ENCODE measurements around the gene TREX2.

Gene TREX2

GRCh38 chrX:153475751-153476281, 30.0 kb upstream of the TREX2 start:
- no peak for DNase-seq (ENCODE audit: low read depth)

- DNase-seq (ENCODE audit: low read depth), result no peak
Observed at GRCh38 chrX:153475271-153475670, 29.4 kb upstream of the TREX2 start.

GRCh38 chrX:153474718-153475117, 28.9 kb upstream of the TREX2 start:
- DNase-seq (ENCODE audit: low read depth), result peak; percentile 43

GRCh38 chrX:153474266-153474665, 28.4 kb upstream of the TREX2 start:
- DNase-seq (ENCODE audit: low read depth), result no peak

GRCh38 chrX:153473126-153473525, 27.3 kb upstream of the TREX2 start:
- DNase-seq (ENCODE audit: low read depth), result no peak

GRCh38 chrX:153471663-153472280, 25.9 kb upstream of the TREX2 start:
- no peak for DNase-seq (ENCODE audit: low read depth)

- DNase-seq (ENCODE audit: low read depth), result peak; percentile 77
Observed at GRCh38 chrX:153470411-153471363, 24.8 kb upstream of the TREX2 start, which contains the start of gene HAUS7. HAUS7 (minus strand) TSS chrX:153470576; CDS start chrX:153470557, 19 bp downstream.

- no peak for DNase-seq (ENCODE audit: low read depth)
Observed at GRCh38 chrX:153469811-153470410, 24.1 kb upstream of the TREX2 start.

GRCh38 chrX:153468008-153468580, 22.2 kb upstream of the TREX2 start:
- no peak for DNase-seq (ENCODE audit: low read depth)

- no peak for DNase-seq (ENCODE audit: low read depth)
Observed at GRCh38 chrX:153465691-153466380, 20.0 kb upstream of the TREX2 start.

GRCh38 chrX:153464116-153464515, 18.3 kb upstream of the TREX2 start:
- DNase-seq (ENCODE audit: low read depth), result no peak

- no peak for DNase-seq (ENCODE audit: low read depth)
Observed at GRCh38 chrX:153463556-153463955, 17.7 kb upstream of the TREX2 start.

GRCh38 chrX:153463031-153463430, 17.2 kb upstream of the TREX2 start:
- DNase-seq (ENCODE audit: low read depth), result no peak

GRCh38 chrX:153462291-153462690, 16.4 kb upstream of the TREX2 start:
- no peak for DNase-seq (ENCODE audit: low read depth)

GRCh38 chrX:153460826-153461225, 15.0 kb upstream of the TREX2 start:
- peak; percentile 27 for DNase-seq (ENCODE audit: low read depth)

- DNase-seq (ENCODE audit: low read depth), result no peak
Observed at GRCh38 chrX:153459986-153460385, 14.1 kb upstream of the TREX2 start.

GRCh38 chrX:153458476-153458875, 12.6 kb upstream of the TREX2 start:
- DNase-seq (ENCODE audit: low read depth), result no peak

- no peak for DNase-seq (ENCODE audit: low read depth)
Observed at GRCh38 chrX:153457827-153458466, 12.1 kb upstream of the TREX2 start.

- no peak for DNase-seq (ENCODE audit: low read depth)
Observed at GRCh38 chrX:153457136-153457825, 11.4 kb upstream of the TREX2 start.

- no peak for DNase-seq (ENCODE audit: low read depth)
Observed at GRCh38 chrX:153456704-153457103, 10.8 kb upstream of the TREX2 start.

Data from activated T-helper 1 cell treated with Interleukin-2 at 50 U/mL for 16 hours (primary cell).